ENCODE data around the gene UBTD2.
"Not testable (repeated sequence)": the region's sequence is repeated elsewhere in the genome, so short reads cannot be mapped to it uniquely, and the experiment has no call there.

The UBTD2 gene

GRCh38 chr5:172197775-172198174 is 85.8 kb downstream of the UBTD2 start:
- not testable (repeated sequence) for DNase-seq, ATAC-seq, H3K27ac Mint-ChIP-seq, H3K9me3 Mint-ChIP-seq, H3K4me1 Mint-ChIP-seq, H3K4me3 Mint-ChIP-seq, H3K27me3 Mint-ChIP-seq

- DNase-seq, result no peak
- no peak for ATAC-seq
- H3K4me3 Mint-ChIP-seq, result no peak overlapping the region
Observed at GRCh38 chr5:172194985-172195774, 88.4 kb downstream of the UBTD2 start.

GRCh38 chr5:172193872-172194271 is 89.7 kb downstream of the UBTD2 start, which contains the start of gene EFCAB9:
Gene EFCAB9 (plus strand): TSS chr5:172194172. CDS start chr5:172194173, 1 bp downstream.
- DNase-seq (no peak), ATAC-seq (no peak)
- H3K27me3 Mint-ChIP-seq, result peaks cover 12% of the 10 kb centered on the region
- H3K4me3 Mint-ChIP-seq, result no peak within 1 kb of the TSS
- H3K9me3 Mint-ChIP-seq, result no peaks in the 10 kb centered on the region
- peaks cover 7% of the 10 kb centered on the region for H3K4me1 Mint-ChIP-seq
- no peak within 1 kb of the TSS for H3K27ac Mint-ChIP-seq

More at GRCh38 chr5:172194985-172195774, 88.4 kb downstream of the UBTD2 start:
- Mint-ChIP-seq H3K9me3 (no peaks in the 10 kb centered on the region), H3K27ac (no peak overlapping the region), H3K4me1 (no peaks in the 10 kb centered on the region), H3K27me3 (peaks cover 7% of the 10 kb centered on the region)

GRCh38 chr5:172189693-172190296 is 93.8 kb downstream of the UBTD2 start:
- no peak overlapping the region for H3K4me3 Mint-ChIP-seq
- H3K4me1 Mint-ChIP-seq, result peaks cover 24% of the 10 kb centered on the region
- no peak for ATAC-seq
- peak overlapping the region in 1 of 2 donors; percentile 7 for H3K27ac Mint-ChIP-seq
- peaks cover 5% of the 10 kb centered on the region for H3K27me3 Mint-ChIP-seq
- H3K9me3 Mint-ChIP-seq, result no peaks in the 10 kb centered on the region
- DNase-seq, result no peak

GRCh38 chr5:172188893-172189692 is 94.5 kb downstream of the UBTD2 start:
- Mint-ChIP-seq H3K27ac (no peak overlapping the region), H3K4me3 (peak overlapping the region; percentile 93 to 100), H3K4me1 (peaks cover 31% of the 10 kb centered on the region), H3K27me3 (peaks cover 5% of the 10 kb centered on the region), H3K9me3 (no peaks in the 10 kb centered on the region)
- ATAC-seq (no peak), DNase-seq (no peak)

- no peaks in the 10 kb centered on the region for H3K9me3 Mint-ChIP-seq
Observed at GRCh38 chr5:172188033-172188892, 95.3 kb downstream of the UBTD2 start, which contains the start of gene STK10. Gene STK10 (minus strand): TSS chr5:172188224. CDS start chr5:172188042, 182 bp downstream.

GRCh38 chr5:172187118-172188032 is 96.2 kb downstream of the UBTD2 start:
- H3K4me3 Mint-ChIP-seq, result peak overlapping the region; percentile 93 to 100
- H3K27ac Mint-ChIP-seq, result peak overlapping the region; percentile 90 to 96
- no peaks in the 10 kb centered on the region for H3K9me3 Mint-ChIP-seq
- H3K4me1 Mint-ChIP-seq, result peaks cover 48% of the 10 kb centered on the region
- H3K27me3 Mint-ChIP-seq, result peaks cover 5% of the 10 kb centered on the region
- DNase-seq (peak; percentile 77 to 83), ATAC-seq (peak; percentile 64)

More at GRCh38 chr5:172188033-172188892, 95.3 kb downstream of the UBTD2 start, which contains the start of gene STK10:
- Mint-ChIP-seq H3K4me1 (peaks cover 39% of the 10 kb centered on the region), H3K4me3 (peak within 1 kb of the TSS; percentile 93 to 100), H3K27ac (peak within 1 kb of the TSS; percentile 90 to 96), H3K27me3 (peaks cover 5% of the 10 kb centered on the region)
- ATAC-seq (peak; percentile 83), DNase-seq (peak; percentile 93 to 94)

- Mint-ChIP-seq H3K9me3 (no peaks in the 10 kb centered on the region), H3K4me1 (peaks cover 59% of the 10 kb centered on the region), H3K27ac (peak overlapping the region; percentile 94), H3K4me3 (peak overlapping the region; percentile 93 to 100), H3K27me3 (peaks cover 5% of the 10 kb centered on the region)
- ATAC-seq (no peak), DNase-seq (no peak)
Observed at GRCh38 chr5:172186114-172186695, 97.4 kb downstream of the UBTD2 start.

GRCh38 chr5:172185096-172185461 is 98.5 kb downstream of the UBTD2 start:
- Mint-ChIP-seq H3K4me1 (peaks cover 70% of the 10 kb centered on the region), H3K4me3 (peak overlapping the region; percentile 93 to 100), H3K9me3 (no peaks in the 10 kb centered on the region), H3K27me3 (peaks cover 5% of the 10 kb centered on the region), H3K27ac (peak overlapping the region; percentile 94 to 96)
- ATAC-seq, result no peak
- DNase-seq, result peak; percentile 13 to 50

- Mint-ChIP-seq H3K27me3 (no peaks in the 10 kb centered on the region), H3K9me3 (no peaks in the 10 kb centered on the region), H3K4me3 (peak overlapping the region; percentile 93 to 100), H3K27ac (peak overlapping the region; percentile 89 to 94), H3K4me1 (peaks cover 75% of the 10 kb centered on the region)
- DNase-seq (no peak), ATAC-seq (no peak)
Observed at GRCh38 chr5:172183881-172184280, 99.7 kb downstream of the UBTD2 start.

- no peak for DNase-seq
- H3K4me3 Mint-ChIP-seq, result peak overlapping the region; percentile 24 to 35
- peaks cover 87% of the 10 kb centered on the region for H3K4me1 Mint-ChIP-seq
- ATAC-seq, result no peak
- no peaks in the 10 kb centered on the region for H3K27me3 Mint-ChIP-seq
- peaks cover 5 to 7% of the 10 kb centered on the region in 2 donors for H3K9me3 Mint-ChIP-seq
- H3K27ac Mint-ChIP-seq, result peak overlapping the region in 1 of 2 donors; percentile 48
Observed at GRCh38 chr5:172182291-172182690, 101.3 kb downstream of the UBTD2 start.

GRCh38 chr5:172180936-172181335 is 102.6 kb downstream of the UBTD2 start:
- Mint-ChIP-seq H3K9me3 (peaks cover 5 to 7% of the 10 kb centered on the region in 2 donors), H3K27ac (peak overlapping the region; percentile 58 to 79), H3K27me3 (no peaks in the 10 kb centered on the region), H3K4me3 (peak overlapping the region; percentile 66 to 73), H3K4me1 (peaks cover 99% of the 10 kb centered on the region)
- DNase-seq (peak in 1 of 2 donors; percentile 11), ATAC-seq (no peak)
